Vagina (tissue), 2 donors: Measurements from ENCODE around the gene OSBPL8.

Source experiments
- POLR2A ChIP-seq, 2 donors: fragments of 450-650 bp; IDR thresholded peaks; one replicate each; pipeline ENCODE4 v1.6.1; 2017; ENCODE audit warnings: antibody characterized with exemption in 2 of 2, mild to moderate bottlenecking in 2 of 2, moderate library complexity in 2 of 2
- POLR2AphosphoS5 ChIP-seq, 2 donors: sonication (generic); formaldehyde crosslinking; IDR thresholded peaks; one replicate each; pipeline ENCODE4 v1.9.0; 2017; ENCODE audit warnings: antibody characterized with exemption in 2 of 2, mild to moderate bottlenecking in 2 of 2, low read depth in 1 of 2; ENCODE audit not compliant: insufficient read depth in 1 of 2
- TF ChIP-seq, protein P1 (sequence below), 3 experiments: fragments of 450-650 bp in 2 of 3; fragments of 200-600 bp in 1 of 3; sonication (generic) in 1 of 3; IDR thresholded peaks; one replicate each; pipeline ENCODE4 v1.5.1; 2017 to 2019; ENCODE audit warnings: antibody characterized with exemption in 3 of 3, mild to moderate bottlenecking in 2 of 3, moderate library complexity in 2 of 3

DNA sequence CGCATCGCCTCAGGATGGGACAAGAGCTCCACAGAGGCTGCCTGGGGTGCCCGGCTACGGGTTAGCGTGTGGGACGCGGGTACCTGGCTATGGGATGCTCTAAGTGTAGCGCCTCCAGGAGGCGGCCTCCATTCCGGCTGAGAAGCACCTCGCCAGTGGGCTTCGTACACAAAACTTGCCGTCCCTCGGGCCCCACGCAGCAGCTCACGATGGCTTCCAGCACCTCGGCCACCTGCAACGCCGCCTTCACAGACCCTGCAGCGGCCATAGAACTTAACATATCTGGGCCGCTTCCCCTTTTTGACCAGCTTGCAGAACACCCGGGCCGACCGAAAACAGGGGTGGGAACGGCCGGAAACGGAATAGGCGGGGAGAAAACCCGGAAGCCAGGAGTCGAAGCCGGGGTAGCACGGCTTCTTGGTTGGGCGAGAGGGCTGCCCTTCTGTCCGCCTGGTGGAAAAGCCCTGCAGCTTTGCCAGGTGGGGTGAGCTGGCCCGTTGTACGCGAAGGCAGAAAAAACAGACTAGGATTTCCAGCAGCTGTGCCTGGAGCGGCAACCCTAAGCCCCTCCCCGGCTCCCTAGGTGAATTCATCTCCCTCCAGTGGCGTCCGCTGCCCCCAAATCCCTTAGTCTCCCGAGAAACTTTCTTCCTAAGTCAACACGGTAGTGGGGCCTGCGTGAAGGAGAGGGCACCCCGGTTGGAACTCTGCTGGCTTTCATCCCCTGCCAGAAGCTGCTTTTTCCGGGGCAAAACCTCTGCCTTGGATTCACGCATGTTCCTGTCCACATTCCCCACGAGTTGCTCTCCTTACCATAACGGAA, 211.3 kb downstream of the OSBPL8 start, which contains the start of gene BBS10:
- TF ChIP-seq, protein P1, sequence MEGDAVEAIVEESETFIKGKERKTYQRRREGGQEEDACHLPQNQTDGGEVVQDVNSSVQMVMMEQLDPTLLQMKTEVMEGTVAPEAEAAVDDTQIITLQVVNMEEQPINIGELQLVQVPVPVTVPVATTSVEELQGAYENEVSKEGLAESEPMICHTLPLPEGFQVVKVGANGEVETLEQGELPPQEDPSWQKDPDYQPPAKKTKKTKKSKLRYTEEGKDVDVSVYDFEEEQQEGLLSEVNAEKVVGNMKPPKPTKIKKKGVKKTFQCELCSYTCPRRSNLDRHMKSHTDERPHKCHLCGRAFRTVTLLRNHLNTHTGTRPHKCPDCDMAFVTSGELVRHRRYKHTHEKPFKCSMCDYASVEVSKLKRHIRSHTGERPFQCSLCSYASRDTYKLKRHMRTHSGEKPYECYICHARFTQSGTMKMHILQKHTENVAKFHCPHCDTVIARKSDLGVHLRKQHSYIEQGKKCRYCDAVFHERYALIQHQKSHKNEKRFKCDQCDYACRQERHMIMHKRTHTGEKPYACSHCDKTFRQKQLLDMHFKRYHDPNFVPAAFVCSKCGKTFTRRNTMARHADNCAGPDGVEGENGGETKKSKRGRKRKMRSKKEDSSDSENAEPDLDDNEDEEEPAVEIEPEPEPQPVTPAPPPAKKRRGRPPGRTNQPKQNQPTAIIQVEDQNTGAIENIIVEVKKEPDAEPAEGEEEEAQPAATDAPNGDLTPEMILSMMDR (IDR thresholded peaks at IDR 0.05), result peak in 2 of 3 experiments; percentile 27 to 28
- peak; percentile 79 to 83 for TF ChIP-seq POLR2AphosphoS5 (IDR thresholded peaks at IDR 0.05; ENCODE audit: insufficient read depth in 1 of 2, low read depth in 1 of 2)
- TF ChIP-seq POLR2A (IDR thresholded peaks at IDR 0.05), result no peak
